ENCODE data around the gene SERAC1. TPM values are rescaled to one million over a fixed set of nuclear protein-coding genes. Genes with fewer than 3 reads are reported as not detected.

The SERAC1 gene
- total RNA-seq, 2 experiments from 2014 or later, result 1.4 to 2.5 TPM

- H3K36me3 Mint-ChIP-seq (ENCODE audit: low read depth), result peaks cover 84% of the 10 kb centered on the region
Observed at GRCh38 chr6:158076548-158076947, 91.5 kb downstream of the SERAC1 start.

GRCh38 chr6:158073776-158074175, 94.3 kb downstream of the SERAC1 start:
- Histone ChIP-seq H3K36me3 (ENCODE audit: insufficient read depth, low read length) (peaks cover 52% of the 10 kb centered on the region), H3K4me3 (ENCODE audit: low read length) (no peak overlapping the region), H3K9me3 (ENCODE audit: control insufficient read depth in 1 of 2, insufficient read depth in 1 of 2, low read length in 2 of 2) (no peaks in the 10 kb centered on the region), H3K27me3 (ENCODE audit: control insufficient read depth in 1 of 2, insufficient read depth in 2 of 2, low read length in 2 of 2) (no peaks in the 10 kb centered on the region), H3K4me1 (ENCODE audit: insufficient read depth, low read length) (peaks cover 14% of the 10 kb centered on the region), H3K27ac (ENCODE audit: low read depth in 1 of 2, low read length in 2 of 2) (no peak overlapping the region)
- H3K36me3 Mint-ChIP-seq (ENCODE audit: low read depth), result peaks cover 81% of the 10 kb centered on the region
- H3K27me3 Mint-ChIP-seq, result no peaks in the 10 kb centered on the region
- no peak for DNase-seq
- POLR2A ChIA-PET, result interaction anchor here (1.2 kb wide), 1 partner anchor 47 kb away, joined by 3 read pairs; no protein-coding TSS in a partner anchor
- H3K4me3 Mint-ChIP-seq, result no peak overlapping the region
- peaks cover 6% of the 10 kb centered on the region for H3K4me1 Mint-ChIP-seq (ENCODE audit: low read depth)
- TF ChIP-seq CTCF (IDR thresholded peaks at IDR 0.05), result no peak
- intact Hi-C loops (cut with DNase I, micrococcal nuclease), result loop anchor here (2.0 to 10.0 kb wide), 6 partner anchors 46 to 759 kb away; partner anchors contain the start of gene SYNJ2 (in 1 of the 2)
- H3K27ac Mint-ChIP-seq, result no peak overlapping the region
- no peak for ATAC-seq (ENCODE audit: poor library complexity)
- H3K9me3 Mint-ChIP-seq, result no peaks in the 10 kb centered on the region
- CTCF ChIA-PET, result interaction anchor here (2.6 kb wide), 1 partner anchor 47 kb away, joined by 13 read pairs; no protein-coding TSS in a partner anchor

More at GRCh38 chr6:158076548-158076947, 91.5 kb downstream of the SERAC1 start:
- intact Hi-C loops (cut with DNase I, micrococcal nuclease), result loop anchor here in 1 of 2 experiments (10.0 kb wide), 1 partner anchor 762 kb away; no protein-coding TSS in a partner anchor
- Histone ChIP-seq H3K4me3 (ENCODE audit: low read length) (no peak overlapping the region), H3K27ac (ENCODE audit: low read depth in 1 of 2, low read length in 2 of 2) (no peak overlapping the region), H3K4me1 (ENCODE audit: insufficient read depth, low read length) (peaks cover 8% of the 10 kb centered on the region), H3K27me3 (ENCODE audit: control insufficient read depth in 1 of 2, insufficient read depth in 2 of 2, low read length in 2 of 2) (no peaks in the 10 kb centered on the region), H3K9me3 (ENCODE audit: control insufficient read depth in 1 of 2, insufficient read depth in 1 of 2, low read length in 2 of 2) (no peaks in the 10 kb centered on the region), H3K36me3 (ENCODE audit: insufficient read depth, low read length) (peaks cover 55% of the 10 kb centered on the region)
- DNase-seq, result no peak
- H3K4me1 Mint-ChIP-seq (ENCODE audit: low read depth), result peaks cover 6% of the 10 kb centered on the region
- TF ChIP-seq CTCF (IDR thresholded peaks at IDR 0.05), result no peak
- no peak overlapping the region for H3K4me3 Mint-ChIP-seq
- ChIA-PET CTCF (no interaction called here), POLR2A (no interaction called here)
- no peak for ATAC-seq (ENCODE audit: poor library complexity)
- H3K27ac Mint-ChIP-seq, result no peak overlapping the region
- H3K27me3 Mint-ChIP-seq, result no peaks in the 10 kb centered on the region
- no peaks in the 10 kb centered on the region for H3K9me3 Mint-ChIP-seq

- Histone ChIP-seq H3K4me1 (ENCODE audit: insufficient read depth, low read length) (peaks cover 17% of the 10 kb centered on the region), H3K4me3 (ENCODE audit: low read length) (no peak overlapping the region), H3K9me3 (ENCODE audit: control insufficient read depth in 1 of 2, insufficient read depth in 1 of 2, low read length in 2 of 2) (no peaks in the 10 kb centered on the region), H3K27me3 (ENCODE audit: control insufficient read depth in 1 of 2, insufficient read depth in 2 of 2, low read length in 2 of 2) (no peaks in the 10 kb centered on the region), H3K36me3 (ENCODE audit: insufficient read depth, low read length) (peaks cover 48% of the 10 kb centered on the region), H3K27ac (ENCODE audit: low read depth in 1 of 2, low read length in 2 of 2) (no peak overlapping the region)
- ChIA-PET CTCF (interaction anchor here (0.6 to 2.6 kb wide), 9 partner anchors 11 to 758 kb away, joined by 3 to 13 read pairs (median 3); no protein-coding TSS in a partner anchor), POLR2A (interaction anchor here (1.3 to 2.4 kb wide), 2 partner anchors 46 to 89 kb away, joined by 4 to 9 read pairs; no protein-coding TSS in a partner anchor)
- no peaks in the 10 kb centered on the region for H3K27me3 Mint-ChIP-seq
- H3K4me1 Mint-ChIP-seq (ENCODE audit: low read depth), result peaks cover 6% of the 10 kb centered on the region
- intact Hi-C loops (cut with DNase I, micrococcal nuclease), result loop anchor here (1.0 to 10.0 kb wide), 7 partner anchors 45 to 757 kb away; partner anchors contain the start of gene SYNJ2 (in 1 of the 2)
- H3K9me3 Mint-ChIP-seq, result no peaks in the 10 kb centered on the region
- ATAC-seq (ENCODE audit: poor library complexity) (peak; percentile 67), DNase-seq (peak; percentile 44 to 81 (median 62))
- peaks cover 81% of the 10 kb centered on the region for H3K36me3 Mint-ChIP-seq (ENCODE audit: low read depth)
- H3K4me3 Mint-ChIP-seq, result no peak overlapping the region
- peak; percentile 80 for TF ChIP-seq CTCF (IDR thresholded peaks at IDR 0.05)
- H3K27ac Mint-ChIP-seq, result no peak overlapping the region
Observed at GRCh38 chr6:158072083-158072721, 95.9 kb downstream of the SERAC1 start.

Measured in CD4-positive, alpha-beta T cell (primary cell).